ENCODE data around the gene CFAP61.

- TF ChIP-seq CTCF (IDR thresholded peaks at IDR 0.05) (no peak), POLR2A (IDR thresholded peaks at IDR 0.05) (no peak)
Observed at GRCh38 chr20:20102163-20102562, 49.8 kb downstream of the CFAP61 start.

Measured in adrenal gland (tissue), 5 donors.